HG03039 (cell line): Measurements from ENCODE around the gene TRPM5.

Experiments
- ATAC-seq: cut with Tn5 transposase; IDR thresholded peaks from one replicate; pipeline ENCODE4 v1.9.1; 2021; ENCODE audit warnings: mild to moderate bottlenecking, moderate library complexity; ENCODE audit not compliant: unreplicated experiment

Gene TRPM5

DNA sequence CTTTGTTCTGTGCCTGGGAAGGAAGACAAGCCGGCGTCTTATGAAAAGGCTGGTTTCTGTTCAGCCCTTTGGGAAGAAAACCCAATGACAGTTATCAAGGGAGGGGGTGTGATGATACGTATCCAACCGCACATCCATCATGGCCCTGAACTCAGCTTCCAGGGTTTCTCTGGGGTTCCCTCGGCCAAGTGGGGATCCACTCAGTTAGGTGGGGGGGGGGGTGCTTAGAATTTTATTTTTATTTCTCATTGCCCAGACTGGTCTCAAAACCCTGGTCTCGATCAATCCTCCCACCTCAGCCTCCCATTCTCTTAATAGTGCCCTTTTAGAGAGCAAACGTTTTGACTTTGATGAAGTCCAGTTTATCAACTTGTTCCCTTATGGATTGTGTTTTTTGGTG, 26.2 kb upstream of the TRPM5 start:
- ATAC-seq: no peak

- no peak for ATAC-seq
Observed at GRCh38 chr11:2468363-2469235, 24.3 kb upstream of the TRPM5 start.

GRCh38 chr11:2467695-2468055, 23.4 kb upstream of the TRPM5 start:
- ATAC-seq: no peak

- ATAC-seq: no peak
Observed at GRCh38 chr11:2466869-2467694, 22.8 kb upstream of the TRPM5 start.

DNA sequence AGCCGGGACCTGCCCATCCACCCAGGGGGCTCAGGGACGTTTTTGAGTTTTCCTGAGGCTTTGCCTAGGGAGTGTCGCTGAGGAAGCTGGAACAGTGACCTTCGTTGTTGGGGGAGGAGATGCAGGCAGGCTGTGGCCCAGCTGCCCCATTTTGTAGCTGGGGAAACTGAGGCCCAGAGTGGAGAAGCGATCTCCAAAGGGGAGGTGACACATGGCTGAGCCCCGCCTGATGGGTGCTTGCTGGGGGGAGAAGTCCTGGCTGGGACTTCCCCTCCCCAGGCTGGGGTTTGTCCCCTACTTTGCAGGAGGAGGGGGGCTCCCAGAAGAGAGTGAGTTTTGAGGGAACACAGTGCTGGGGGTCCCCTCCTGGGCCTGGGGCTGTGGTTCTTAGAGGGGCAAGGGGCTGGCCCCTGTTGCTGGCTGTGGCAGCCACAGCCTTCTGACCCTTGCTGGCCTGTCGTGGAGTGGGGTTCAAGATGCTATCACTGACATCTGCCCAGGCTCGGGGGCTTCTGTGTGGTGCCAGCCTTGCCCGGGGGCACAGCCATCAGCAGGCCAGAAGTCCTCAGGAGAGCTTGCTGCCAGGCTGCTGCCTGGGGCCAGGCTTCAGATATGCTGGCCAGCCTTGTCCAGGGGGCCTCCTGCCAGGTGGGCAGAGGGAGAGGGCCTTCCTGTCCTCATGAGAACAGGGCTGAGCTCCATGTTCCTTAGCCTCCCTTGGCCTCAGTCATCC, 21.9 kb upstream of the TRPM5 start:
- ATAC-seq: no peak

DNA sequence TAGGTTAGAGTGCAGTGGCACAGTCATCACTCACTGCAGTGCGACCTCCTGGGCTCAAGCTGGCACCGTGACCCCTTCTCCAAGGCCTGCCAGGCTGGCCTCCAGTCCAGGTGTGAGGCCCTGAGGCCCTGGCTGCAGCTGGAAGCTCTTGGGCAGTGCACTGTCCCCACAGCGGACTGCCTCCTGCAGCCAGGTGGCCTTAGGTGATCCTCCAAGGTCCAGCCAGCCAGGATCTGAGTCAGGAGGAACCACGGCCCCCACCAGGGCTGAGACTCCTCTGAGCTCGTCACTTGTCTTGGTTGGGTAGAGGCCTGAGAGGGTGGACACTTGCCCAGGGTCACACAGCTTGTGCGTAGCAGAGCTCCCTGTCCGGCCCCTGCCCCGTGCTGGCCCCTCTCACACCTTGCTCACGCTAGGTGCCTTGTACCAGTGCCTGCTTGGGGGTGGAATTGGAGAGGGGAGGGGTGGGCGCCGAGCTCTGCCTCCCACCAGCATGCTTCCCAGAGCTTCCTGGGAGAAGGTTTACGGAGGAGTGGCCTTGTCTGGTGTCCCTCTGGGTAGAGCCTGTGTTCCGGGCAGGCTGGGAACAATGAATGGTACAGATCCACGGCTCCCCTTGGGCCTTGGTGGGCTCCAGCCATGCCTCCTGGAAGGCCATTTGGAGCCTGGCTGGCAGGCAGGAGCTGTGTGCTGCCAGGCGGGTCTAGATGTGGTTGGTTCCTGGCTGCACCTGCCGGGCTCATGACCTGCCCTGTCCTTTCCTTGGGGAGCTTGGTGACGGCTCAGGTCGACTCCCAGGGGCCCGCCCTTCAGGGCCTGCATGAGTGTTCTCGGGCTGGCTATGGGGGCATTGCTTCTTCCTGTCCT, 21.1 kb upstream of the TRPM5 start:
- ATAC-seq: no peak

- no peak for ATAC-seq
Observed at GRCh38 chr11:2464451-2465165, 20.3 kb upstream of the TRPM5 start.

DNA sequence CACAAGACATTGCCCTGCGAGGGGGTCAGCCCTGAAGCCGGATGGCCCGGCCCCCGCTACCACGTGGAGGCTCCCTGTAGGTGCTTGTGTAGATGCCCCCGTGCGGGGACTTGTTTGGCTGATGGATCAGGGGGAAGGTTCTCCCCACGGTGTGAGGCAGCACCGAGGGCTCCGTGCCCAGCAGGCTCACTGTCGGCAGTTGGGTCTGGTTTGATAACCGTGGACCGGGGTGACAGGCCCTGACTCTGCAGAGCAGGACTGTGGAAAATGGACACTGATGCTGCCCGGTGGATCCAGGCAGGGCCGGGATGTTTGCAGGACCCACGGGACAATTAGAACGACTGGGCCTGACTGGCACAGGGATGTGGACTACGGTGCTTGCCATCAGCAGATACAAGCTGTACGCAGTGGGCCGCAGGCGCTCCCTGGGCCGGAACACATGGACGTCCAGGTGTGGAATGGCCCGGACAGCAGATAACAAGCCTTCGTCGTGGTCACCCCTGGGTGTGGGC, 19.5 kb upstream of the TRPM5 start:
- no peak for ATAC-seq

DNA sequence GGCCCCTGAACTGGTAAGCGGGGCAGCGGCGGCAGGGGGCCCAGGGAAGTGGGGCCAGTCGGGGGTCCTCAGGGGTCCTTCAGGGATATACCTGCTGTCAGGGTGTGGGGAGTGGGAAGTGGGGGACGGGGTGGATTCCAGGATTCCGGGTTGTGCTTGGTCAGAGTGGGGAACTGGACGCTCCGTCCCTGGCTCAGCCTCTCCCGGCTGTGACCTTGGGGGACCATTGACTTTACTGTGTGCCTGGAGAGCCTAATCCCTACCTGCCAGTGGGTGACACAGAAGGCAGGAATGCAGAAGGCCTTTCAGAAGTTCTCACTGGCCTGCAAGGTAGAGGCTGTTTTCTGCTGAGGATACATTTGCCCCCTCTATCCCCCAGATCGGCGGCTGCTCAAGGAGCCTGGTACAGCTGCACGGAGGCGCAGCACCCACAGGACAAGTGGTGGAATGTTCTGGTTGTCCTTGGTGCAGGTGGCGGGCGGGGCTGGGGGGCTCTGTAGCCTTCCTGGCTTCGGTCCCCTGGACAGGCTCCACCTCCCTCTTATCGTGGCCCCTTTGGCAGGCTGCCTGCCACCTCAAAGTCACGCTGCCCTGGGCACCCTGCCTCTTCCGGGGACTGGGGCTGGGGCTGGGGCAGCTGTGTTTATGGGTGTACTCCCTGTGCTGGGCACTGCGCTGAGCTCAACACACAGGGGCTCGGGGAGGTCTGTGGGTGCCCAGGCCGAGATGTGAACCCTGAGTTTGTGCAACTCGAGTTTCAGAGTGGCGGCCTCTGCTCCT, 18.9 kb upstream of the TRPM5 start:
- ATAC-seq: no peak

- no peak for ATAC-seq
Observed at GRCh38 chr11:2462543-2462985, 18.2 kb upstream of the TRPM5 start.

- no peak for ATAC-seq
Observed at GRCh38 chr11:2461956-2462542, 17.7 kb upstream of the TRPM5 start.

GRCh38 chr11:2461253-2461955, 17.1 kb upstream of the TRPM5 start:
- ATAC-seq: no peak

DNA sequence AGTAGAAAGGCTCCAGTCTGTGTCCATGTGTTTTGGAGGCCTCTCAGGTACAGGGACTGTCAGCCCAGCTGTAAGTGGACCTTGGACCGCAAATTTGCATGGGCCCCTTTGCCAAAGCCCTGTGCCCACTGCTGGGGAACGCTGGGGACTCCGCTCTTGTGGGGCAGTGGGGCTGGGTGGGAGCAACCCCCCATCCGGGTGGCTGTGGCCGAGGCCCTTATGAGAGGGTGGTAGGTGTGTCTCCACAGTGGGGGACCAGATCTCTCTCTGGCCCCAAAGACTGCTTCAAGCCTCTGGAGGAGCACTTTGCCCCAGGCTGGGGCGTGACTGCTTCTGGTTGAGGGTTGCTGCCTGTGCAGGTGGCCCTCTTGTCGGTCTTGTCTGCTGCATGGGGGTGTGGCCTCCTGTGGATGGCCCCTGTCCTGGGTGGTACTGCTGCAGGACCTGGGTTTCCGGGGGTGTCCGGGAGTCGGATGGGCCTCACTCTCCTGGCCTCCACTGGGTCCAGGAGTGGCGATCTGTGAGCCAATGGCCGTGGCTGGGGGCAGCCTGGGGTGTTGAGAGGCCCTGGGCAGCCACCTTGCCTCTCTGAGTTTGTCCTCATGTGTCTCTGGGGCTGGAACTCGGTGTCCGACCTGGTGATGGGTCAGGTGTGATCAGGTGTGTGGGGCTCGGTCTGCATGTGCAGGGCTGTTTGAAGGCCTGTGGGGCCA, 16.4 kb upstream of the TRPM5 start:
- ATAC-seq: no peak

- no peak for ATAC-seq
Observed at GRCh38 chr11:2459796-2460531, 15.7 kb upstream of the TRPM5 start.

GRCh38 chr11:2459016-2459725, 14.9 kb upstream of the TRPM5 start:
- ATAC-seq: no peak

DNA sequence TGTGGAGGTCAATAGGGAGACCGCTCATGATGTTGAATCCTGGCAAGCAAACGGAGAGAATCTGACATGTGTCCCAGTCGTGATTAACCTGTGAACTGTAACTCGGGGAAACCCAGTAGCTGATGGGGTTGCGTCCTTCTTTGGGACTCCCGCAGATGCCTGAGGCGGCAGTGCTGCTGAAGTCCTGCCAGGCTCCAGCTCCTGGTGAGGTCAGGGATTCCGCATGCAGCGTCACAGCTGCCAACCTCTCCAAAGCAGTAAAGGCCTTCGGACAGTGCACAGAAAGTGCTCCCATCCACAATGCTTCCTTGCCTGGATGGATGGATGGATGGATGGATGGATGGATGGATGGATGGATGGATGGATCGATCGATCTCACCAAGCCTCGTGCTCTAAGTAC, 14.0 kb upstream of the TRPM5 start:
- no peak for ATAC-seq
